Natural killer cell treated with Interleukin-12 subunit alpha and Interleukin-12 subunit beta and Interleukin-15 and Interleukin-18, amount 100 ng/mL, for 72 hours (primary cell): ENCODE measurements around the gene PSMD11. TPM values are rescaled to one million over a fixed set of nuclear protein-coding genes. Genes with fewer than 3 reads are reported as not detected.

Source experiments
- ATAC-seq, 2 donors: fragments of 150-1000 bp; cut with Tn5 transposase in 1 of 2; sonication (Bioruptor Pico), chemical (Tn5 transposase) in 1 of 2; 2 replicates each; pipeline ENCODE4 v1.10.0; 2021
- DNase-seq: peaks from one replicate; pipeline ENCODE4 v3.0.0; 2022; ENCODE audit warnings: low spot score
- H3K27ac Mint-ChIP-seq, 2 donors: 1 replicate in 1 of 2; 2 replicates in 1 of 2; pipeline ENCODE4 v1.8.0; 2022; ENCODE audit warnings: mixed read lengths in 2 of 2, mild to moderate bottlenecking in 1 of 2, moderate library complexity in 1 of 2
- H3K27me3 Mint-ChIP-seq, 2 donors: 1 replicate in 1 of 2; 2 replicates in 1 of 2; pipeline ENCODE4 v1.8.0; 2022; ENCODE audit warnings: mixed read lengths in 2 of 2
- H3K36me3 Mint-ChIP-seq: one replicate; pipeline ENCODE4 v1.8.0; 2022; ENCODE audit warnings: mixed read lengths
- H3K4me1 Mint-ChIP-seq, 2 donors: 1 replicate in 1 of 2; 2 replicates in 1 of 2; pipeline ENCODE4 v1.8.0; 2022; ENCODE audit warnings: low read depth in 2 of 2, mixed read lengths in 2 of 2, mild to moderate bottlenecking in 1 of 2
- H3K4me3 Mint-ChIP-seq: one replicate; pipeline ENCODE4 v1.8.0; 2022; ENCODE audit warnings: mixed read lengths
- H3K9me3 Mint-ChIP-seq: 2 replicates; pipeline ENCODE4 v1.8.0; 2022; ENCODE audit warnings: mixed read lengths
- total RNA-seq, 2 donors: library from RNA; stranded (reverse); gene quantifications; one replicate each; pipeline ENCODE4 v1.2.3, GENCODE V29; 2022

PSMD11 gene
- total RNA-seq, 2 donors from 2014 or later = 179 to 203 TPM

DNA sequence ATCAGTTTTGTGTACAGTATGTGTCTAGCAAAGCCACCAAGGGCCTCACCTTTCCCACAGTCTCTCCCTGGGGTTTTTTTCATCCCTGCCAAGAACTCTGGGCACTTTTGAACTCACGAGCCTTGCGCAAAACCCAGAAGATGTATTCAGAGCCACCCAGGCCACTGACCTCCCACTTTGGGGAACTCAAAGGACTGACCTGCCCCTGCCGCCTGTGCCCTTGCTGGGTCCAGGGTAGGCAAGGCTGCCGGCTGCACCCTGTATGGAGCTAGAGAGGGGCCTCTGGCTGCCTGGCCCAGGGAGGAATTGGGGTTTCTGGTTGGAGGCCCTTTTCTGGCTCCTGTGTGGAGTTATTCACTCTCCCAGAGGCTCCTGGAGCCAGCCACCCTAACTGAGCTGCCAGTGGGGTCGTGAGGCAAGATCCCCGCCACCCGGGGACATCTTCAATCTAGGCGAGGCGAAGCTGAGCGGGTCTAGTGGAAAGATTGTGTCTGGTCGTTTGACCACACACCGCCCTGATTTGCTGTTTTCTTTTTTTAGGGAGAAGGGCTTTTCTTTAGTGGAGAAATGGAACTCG, 44.4 kb downstream of the PSMD11 start:
- H3K36me3 Mint-ChIP-seq = no peaks in the 10 kb centered on the region
- no peak for DNase-seq
- H3K4me3 Mint-ChIP-seq = peak overlapping the region; percentile 72
- H3K27ac Mint-ChIP-seq = peak overlapping the region; percentile 22 to 45
- H3K9me3 Mint-ChIP-seq = no peaks in the 10 kb centered on the region
- no peak for ATAC-seq
- no peaks in the 10 kb centered on the region for H3K27me3 Mint-ChIP-seq
- peaks cover 32 to 47% of the 10 kb centered on the region in 2 donors for H3K4me1 Mint-ChIP-seq

DNA sequence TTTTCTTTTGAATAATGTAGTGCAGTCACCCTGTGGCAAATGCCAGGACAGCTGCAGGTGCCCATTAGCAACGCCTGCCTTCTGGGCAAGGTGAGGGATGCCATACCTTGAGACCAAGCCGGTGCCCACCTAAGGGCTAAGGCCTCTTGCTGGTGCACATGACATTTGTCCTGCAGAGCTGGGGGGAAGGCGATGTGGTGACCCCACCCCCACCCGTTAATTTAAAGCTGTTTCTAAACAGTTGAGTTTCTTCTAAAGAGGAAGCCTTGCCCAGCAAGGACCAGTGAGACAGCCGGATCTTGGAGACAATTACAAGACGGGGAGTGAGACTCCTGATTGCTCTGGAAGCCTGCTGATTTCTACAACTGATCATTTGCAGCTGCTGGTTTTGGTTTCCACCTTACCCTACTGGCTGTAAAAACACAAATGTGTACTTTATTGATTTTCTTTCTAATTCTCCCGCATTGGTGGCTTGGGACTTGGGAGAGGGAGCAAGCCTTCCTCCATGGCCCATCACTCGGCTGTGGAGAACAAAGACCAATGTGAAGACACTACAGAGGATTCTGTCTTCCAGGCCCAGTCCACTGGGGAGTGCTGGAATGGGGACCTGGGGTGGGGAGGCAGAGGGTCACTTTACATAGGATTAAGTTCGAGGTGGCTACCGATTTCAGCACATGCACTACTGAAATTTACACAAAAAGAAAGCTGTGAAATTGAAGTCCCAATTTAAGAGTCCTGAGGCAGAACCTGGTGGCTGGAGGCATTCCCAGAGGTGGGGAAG, 45.2 kb downstream of the PSMD11 start:
- Mint-ChIP-seq H3K36me3 (no peaks in the 10 kb centered on the region), H3K4me1 (peaks cover 32 to 43% of the 10 kb centered on the region in 2 donors), H3K4me3 (peak overlapping the region; percentile 72), H3K9me3 (no peaks in the 10 kb centered on the region), H3K27ac (no peak overlapping the region), H3K27me3 (no peaks in the 10 kb centered on the region)
- DNase-seq = no peak
- no peak for ATAC-seq

DNA sequence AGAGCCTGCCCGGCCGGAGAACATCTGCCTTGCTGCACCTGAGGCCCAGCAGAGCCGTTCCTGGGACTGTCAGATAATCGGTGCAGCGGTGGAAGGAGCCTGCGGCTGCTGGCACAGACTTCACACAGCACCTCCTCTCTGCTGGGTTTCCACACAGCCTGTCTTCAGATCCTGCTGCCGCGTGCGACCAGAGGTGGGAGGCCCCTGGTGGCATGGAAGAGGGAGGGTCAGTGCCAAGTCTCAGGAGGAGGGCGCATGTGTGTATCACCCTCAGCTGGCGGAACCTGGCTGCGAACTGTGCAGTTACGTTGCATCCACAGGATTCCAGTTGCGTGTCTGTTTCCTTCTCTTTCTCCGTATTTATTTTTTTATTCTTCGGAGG, 45.8 kb downstream of the PSMD11 start:
- no peaks in the 10 kb centered on the region for H3K9me3 Mint-ChIP-seq
- peaks cover 32 to 43% of the 10 kb centered on the region in 2 donors for H3K4me1 Mint-ChIP-seq
- H3K27ac Mint-ChIP-seq = no peak overlapping the region
- no peak overlapping the region for H3K4me3 Mint-ChIP-seq
- DNase-seq (no peak), ATAC-seq (no peak)
- H3K27me3 Mint-ChIP-seq = no peaks in the 10 kb centered on the region
- no peaks in the 10 kb centered on the region for H3K36me3 Mint-ChIP-seq

DNA sequence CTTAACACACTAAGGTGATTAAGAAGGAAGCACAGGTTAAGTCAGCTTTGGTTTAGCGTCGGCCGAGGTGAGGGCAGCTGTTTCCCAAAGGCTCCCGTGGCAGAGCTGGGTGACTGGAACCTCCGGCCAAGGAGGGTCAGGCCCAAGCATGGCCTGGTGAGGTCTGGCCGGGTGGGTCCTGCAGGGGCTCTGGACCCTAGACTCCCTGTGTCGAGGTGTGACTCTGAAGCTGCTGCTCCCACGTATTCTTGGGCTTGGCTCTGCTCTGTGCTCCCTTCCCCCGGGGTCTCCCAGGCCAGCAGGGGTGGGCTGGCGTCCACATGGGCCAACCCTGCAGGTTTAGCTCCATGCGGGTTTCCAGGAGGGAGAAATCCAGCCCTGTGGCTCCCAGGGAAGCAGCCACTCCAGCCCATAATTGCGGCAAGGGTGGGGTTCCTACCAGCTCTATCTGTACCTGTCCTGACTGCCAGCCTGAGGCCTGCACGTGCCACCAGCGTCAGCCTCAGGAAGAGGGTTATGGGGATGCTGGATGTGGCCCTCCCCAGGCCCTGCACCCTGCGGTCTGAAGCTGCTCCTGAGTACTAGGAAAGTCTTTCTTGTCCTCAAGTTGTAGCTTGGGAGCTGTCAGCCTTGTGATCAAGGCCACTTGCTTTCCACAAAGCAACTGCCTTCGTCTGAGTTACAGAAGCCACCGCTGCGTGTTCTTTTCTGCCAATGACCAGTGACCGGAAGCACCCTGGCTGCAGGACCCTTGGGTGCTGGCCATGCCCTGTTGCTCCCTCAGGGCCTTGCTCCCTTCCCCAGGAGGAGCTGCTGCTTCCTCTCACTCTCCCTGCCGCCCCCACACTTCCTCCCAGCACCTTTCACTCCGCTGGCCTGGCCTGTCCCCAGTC, 47.3 kb downstream of the PSMD11 start:
- Mint-ChIP-seq H3K9me3 (no peaks in the 10 kb centered on the region), H3K27me3 (no peaks in the 10 kb centered on the region), H3K36me3 (no peaks in the 10 kb centered on the region), H3K27ac (peak overlapping the region in 1 of 2 donors; percentile 36), H3K4me1 (peaks cover 27 to 40% of the 10 kb centered on the region in 2 donors), H3K4me3 (no peak overlapping the region)
- DNase-seq (no peak), ATAC-seq (peak in 1 of 2 donors; percentile 21)

- DNase-seq (no peak), ATAC-seq (no peak)
- Mint-ChIP-seq H3K4me3 (no peak overlapping the region), H3K27me3 (no peaks in the 10 kb centered on the region), H3K4me1 (peaks cover 27 to 40% of the 10 kb centered on the region in 2 donors), H3K27ac (peak overlapping the region in 1 of 2 donors; percentile 36), H3K36me3 (no peaks in the 10 kb centered on the region), H3K9me3 (no peaks in the 10 kb centered on the region)
These were observed 47.9 kb downstream of the PSMD11 start for GRCh38 chr17:32492264-32492589.

DNA sequence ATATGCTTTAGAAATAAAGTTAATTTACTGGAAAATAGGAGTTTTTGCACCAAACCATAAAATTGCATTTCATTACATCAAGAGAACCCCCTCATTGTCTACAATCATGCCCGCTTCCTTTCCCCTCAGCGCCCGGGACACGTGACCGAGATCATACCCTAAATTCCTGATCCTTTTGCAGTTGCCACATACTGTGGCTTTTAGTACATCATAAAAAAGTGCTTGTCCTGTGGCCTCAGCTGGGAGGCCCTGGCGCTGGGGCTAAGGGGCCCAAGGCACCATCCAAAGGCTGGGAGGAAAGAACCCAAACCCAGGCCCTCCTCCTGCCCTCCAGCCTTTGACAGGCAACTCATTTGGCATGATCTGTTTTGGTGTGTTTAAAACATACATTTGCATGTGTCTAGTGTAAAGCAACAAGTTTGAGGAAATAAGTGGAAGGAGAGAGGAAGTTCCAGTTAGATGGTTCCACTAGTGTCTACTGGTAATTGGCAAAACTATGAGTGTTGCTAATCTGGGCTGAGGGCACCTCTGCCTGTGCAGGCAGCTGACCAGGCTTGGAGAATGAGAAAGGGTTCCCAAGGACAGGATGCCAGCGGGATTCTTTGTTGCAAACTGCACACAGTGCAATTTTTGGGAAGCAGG, 48.5 kb downstream of the PSMD11 start:
- H3K4me1 Mint-ChIP-seq = peaks cover 23 to 37% of the 10 kb centered on the region in 2 donors
- no peak overlapping the region for H3K4me3 Mint-ChIP-seq
- no peaks in the 10 kb centered on the region for H3K27me3 Mint-ChIP-seq
- DNase-seq (no peak), ATAC-seq (no peak)
- H3K9me3 Mint-ChIP-seq = no peaks in the 10 kb centered on the region
- H3K27ac Mint-ChIP-seq = no peak overlapping the region
- H3K36me3 Mint-ChIP-seq = no peaks in the 10 kb centered on the region

DNA sequence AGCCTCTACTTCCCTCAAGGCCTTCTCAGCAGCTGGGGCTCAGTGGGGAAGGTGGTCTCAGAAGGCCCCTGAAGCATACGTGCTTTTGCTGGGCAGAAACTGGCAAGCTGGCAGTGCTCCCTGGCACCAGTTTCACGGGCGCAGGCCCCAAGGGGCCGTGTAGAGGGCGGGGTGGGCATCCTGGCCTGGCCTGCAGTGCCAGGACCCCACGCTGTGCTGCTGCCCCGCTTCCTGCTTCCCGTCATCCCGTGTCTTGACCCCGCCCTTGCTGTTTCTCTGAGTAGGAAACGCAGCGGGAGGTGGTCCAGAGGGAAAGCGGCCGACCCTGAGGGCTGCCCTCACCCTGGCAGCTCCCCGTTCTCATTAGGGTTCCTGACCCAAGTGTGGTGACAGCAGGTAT, 49.3 kb downstream of the PSMD11 start:
- Mint-ChIP-seq H3K36me3 (no peaks in the 10 kb centered on the region), H3K4me1 (peaks cover 16 to 29% of the 10 kb centered on the region in 2 donors)

DNA sequence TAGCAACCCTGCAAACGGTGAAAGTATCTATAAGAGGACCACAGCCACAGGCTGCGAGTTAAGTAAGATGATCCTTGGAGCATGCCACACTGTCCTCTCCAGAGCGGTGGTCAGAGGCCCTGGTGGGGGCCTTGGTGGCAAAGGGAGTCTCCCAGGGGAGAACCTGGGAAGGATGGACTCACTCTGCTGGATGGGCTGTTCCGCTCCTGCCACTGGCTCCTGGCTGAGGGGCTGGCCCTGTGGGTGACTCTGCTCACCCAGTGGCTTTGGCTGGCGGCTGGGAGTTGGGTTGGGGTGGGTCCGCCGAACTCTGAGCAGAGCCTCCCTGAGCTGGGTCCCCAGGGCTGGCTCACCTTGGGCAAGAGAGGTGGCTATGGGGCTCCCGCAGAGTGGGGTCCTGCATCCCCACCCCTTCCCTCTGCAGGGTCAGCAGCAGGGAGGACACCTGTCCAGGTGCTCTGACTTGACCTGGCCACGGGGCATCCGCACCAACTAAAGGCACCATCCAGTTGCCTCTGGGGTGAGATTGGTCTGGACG, 49.7 kb downstream of the PSMD11 start:
- Mint-ChIP-seq H3K4me1 (peaks cover 16 to 24% of the 10 kb centered on the region in 2 donors), H3K4me3 (no peak overlapping the region), H3K27me3 (no peaks in the 10 kb centered on the region), H3K9me3 (no peaks in the 10 kb centered on the region), H3K27ac (no peak overlapping the region), H3K36me3 (no peaks in the 10 kb centered on the region)
- DNase-seq (no peak), ATAC-seq (no peak)

More for the DNA sequence above, 49.3 kb downstream of the PSMD11 start:
- no peaks in the 10 kb centered on the region for H3K27me3 Mint-ChIP-seq
- H3K9me3 Mint-ChIP-seq = no peaks in the 10 kb centered on the region
- no peak overlapping the region for H3K27ac Mint-ChIP-seq
- DNase-seq (no peak), ATAC-seq (no peak)
- no peak overlapping the region for H3K4me3 Mint-ChIP-seq

- H3K36me3 Mint-ChIP-seq = no peaks in the 10 kb centered on the region
- no peak for DNase-seq
- no peaks in the 10 kb centered on the region for H3K9me3 Mint-ChIP-seq
- ATAC-seq = no peak
- H3K4me3 Mint-ChIP-seq = no peak overlapping the region
- no peaks in the 10 kb centered on the region for H3K27me3 Mint-ChIP-seq
- H3K4me1 Mint-ChIP-seq = peaks cover 16 to 20% of the 10 kb centered on the region in 2 donors
- H3K27ac Mint-ChIP-seq = no peak overlapping the region
These were observed 50.5 kb downstream of the PSMD11 start for GRCh38 chr17:32494621-32495358.

DNA sequence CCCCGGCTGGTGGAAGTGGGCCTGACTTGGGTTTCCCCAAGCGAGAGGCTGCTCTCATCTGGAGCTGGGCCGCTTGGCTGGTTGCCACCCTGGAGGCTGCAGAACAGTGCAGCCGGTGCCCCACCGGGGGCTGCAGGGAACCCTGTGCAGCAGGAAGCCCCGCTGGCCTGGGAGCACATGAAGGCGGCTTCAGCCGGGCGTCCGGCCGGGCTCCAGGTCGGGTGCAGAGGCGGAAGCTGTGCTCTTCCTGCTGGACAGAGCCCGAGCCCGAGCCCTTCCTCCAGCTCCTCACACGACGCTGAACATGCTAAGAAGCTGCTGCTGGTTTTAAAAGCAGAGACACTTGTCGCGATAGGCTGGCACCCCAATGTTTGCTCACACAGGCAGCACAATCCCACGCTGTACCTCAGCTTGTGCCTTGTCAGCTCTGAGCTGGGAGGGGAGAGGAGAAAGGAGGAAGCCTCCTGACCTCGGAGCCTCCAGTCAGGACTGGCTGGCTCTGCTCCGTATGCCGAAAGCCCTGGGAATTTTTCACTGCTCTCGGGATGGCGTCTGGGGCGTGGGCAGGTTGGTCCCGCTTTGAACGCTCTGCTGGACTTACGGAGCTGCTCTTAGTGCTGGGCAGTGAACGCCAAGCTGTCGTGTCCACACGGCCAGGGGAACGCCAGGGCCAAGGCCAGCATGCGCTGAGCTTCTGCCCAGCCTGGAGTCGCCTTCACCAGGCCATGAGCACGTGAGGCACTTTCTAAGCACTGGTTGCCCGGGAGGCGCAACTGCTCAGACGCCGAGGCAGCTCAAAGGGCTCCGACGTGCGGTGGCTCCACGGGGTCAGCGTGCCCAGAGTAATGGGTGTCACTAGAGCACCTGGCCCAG, 51.3 kb downstream of the PSMD11 start:
- Mint-ChIP-seq H3K27ac (no peak overlapping the region), H3K4me3 (no peak overlapping the region), H3K9me3 (no peaks in the 10 kb centered on the region), H3K4me1 (peaks cover 16 to 20% of the 10 kb centered on the region in 2 donors), H3K36me3 (no peaks in the 10 kb centered on the region), H3K27me3 (no peaks in the 10 kb centered on the region)
- DNase-seq (no peak), ATAC-seq (peak in 1 of 2 donors; percentile 8)

GRCh38 chr17:32496395-32497073, 52.2 kb downstream of the PSMD11 start:
- no peak overlapping the region for H3K27ac Mint-ChIP-seq
- H3K9me3 Mint-ChIP-seq = no peaks in the 10 kb centered on the region
- H3K36me3 Mint-ChIP-seq = no peaks in the 10 kb centered on the region
- no peaks in the 10 kb centered on the region for H3K27me3 Mint-ChIP-seq
- no peak for ATAC-seq
- peaks cover 19% of the 10 kb centered on the region in 2 donors for H3K4me1 Mint-ChIP-seq
- no peak for DNase-seq
- no peak overlapping the region for H3K4me3 Mint-ChIP-seq
